ENCODE measurements around the gene MAP3K20. TPM values are rescaled to one million over a fixed set of nuclear protein-coding genes. Genes with fewer than 3 reads are reported as not detected.

Gene MAP3K20
- total and polyA plus RNA-seq, 2 of the 4 experiments (the other 2 are of a cell fraction), result 27.5 to 84.4 TPM

DNA sequence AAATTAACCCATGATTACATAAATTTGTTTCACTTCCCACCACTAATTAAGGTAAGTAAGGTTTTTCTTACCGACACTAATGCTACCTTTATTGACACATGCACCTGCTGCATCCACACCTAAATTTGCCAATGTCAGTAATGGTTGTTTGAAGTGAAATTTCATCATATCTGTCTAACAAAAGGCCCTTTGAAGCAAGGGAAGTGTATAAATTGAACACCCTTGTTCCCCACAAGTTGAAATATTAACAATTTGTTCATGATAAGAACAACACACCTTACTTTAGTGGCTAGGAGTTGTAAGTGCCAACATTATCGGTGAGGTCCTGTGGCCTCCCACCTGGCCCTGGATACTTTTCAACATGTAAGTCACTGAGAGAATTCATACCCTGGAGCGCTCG, 162.7 kb downstream of the MAP3K20 start:
- H3K23ac ChIP-seq (ENCODE audit: low read depth, low read length), result no peak overlapping the region
- H2BK120ac ChIP-seq (ENCODE audit: low read depth, low read length), result no peak overlapping the region
- DNase-seq, result no peak
- intact Hi-C loops (cut with micrococcal nuclease), result no loop called here
- H2AFZ ChIP-seq (replicated peaks; ENCODE audit: low read length, poor library complexity), result no peak overlapping the region
- H3K9me1 ChIP-seq (ENCODE audit: insufficient read depth, low read length), result peaks cover 6% of the 10 kb centered on the region; the same call in 1 of the 2 replicates
- no peak overlapping the region for H3K4me3 ChIP-seq (ENCODE audit: insufficient read depth, low read depth, low read length)
- H2BK5ac ChIP-seq (ENCODE audit: low read depth, low read length, poor library complexity, severe bottlenecking), result no peak overlapping the region
- no peaks in the 10 kb centered on the region for H3K4me1 ChIP-seq (ENCODE audit: control insufficient read depth, insufficient read depth, low read length)
- no peak overlapping the region for H2AK5ac ChIP-seq (ENCODE audit: low read depth, low read length)
- in situ Hi-C loops (cut with MboI; ENCODE audit: low sequenced_read_pairs), result no loop called here
- H3K4ac ChIP-seq (ENCODE audit: low read depth, low read length), result no peak overlapping the region
- no peaks in the 10 kb centered on the region for H3K27me3 ChIP-seq (ENCODE audit: control insufficient read depth, insufficient read depth, low read length)
- dilution Hi-C loops (cut with HindIII; ENCODE audit: low sequenced_read_pairs, unreplicated experiment), result no loop called here
- no peak overlapping the region for H3K14ac ChIP-seq (replicated peaks; ENCODE audit: low read depth, low read length)
- H3K9ac ChIP-seq (ENCODE audit: low read depth, low read length), result no peak overlapping the region
- H3K18ac ChIP-seq (ENCODE audit: low read depth, low read length), result no peak overlapping the region
- H4K8ac ChIP-seq (ENCODE audit: low read depth in 2 of 2, low read length in 2 of 2), result no peak overlapping the region
- H4K5ac ChIP-seq (ENCODE audit: low read depth, low read length), result no peak overlapping the region
- H3K56ac ChIP-seq (ENCODE audit: extremely low read depth, insufficient read depth, low read length), result no peak overlapping the region
- no peak overlapping the region for H2AK9ac ChIP-seq (replicated peaks; ENCODE audit: low read depth, low read length, poor library complexity)
- H3K79me1 ChIP-seq (ENCODE audit: low read depth in 1 of 2, low read length in 2 of 2), result no peaks in the 10 kb centered on the region
- no TSS peak for BruUV-seq (replicated peaks)
- no peak overlapping the region for H2BK15ac ChIP-seq (ENCODE audit: low read depth, low read length)
- H4K20me1 ChIP-seq (ENCODE audit: insufficient read depth, low read length), result no peaks in the 10 kb centered on the region
- ChIA-PET POLR2A (ENCODE audit: unreplicated experiment) (no interaction called here), CTCF (no interaction called here)
- no CpG with 5 or more reads among the region's 4 CpGs for WGBS, 2 experiments (ENCODE audit: extremely low coverage in 2 of 2, insufficient read length in 1 of 2)
- H3K4me2 ChIP-seq (ENCODE audit: low read depth, low read length), result no peak overlapping the region
- ATAC-seq (ENCODE audit: low read depth), result no peak
- peaks cover 15% of the 10 kb centered on the region for H3K36me3 ChIP-seq (ENCODE audit: control insufficient read depth, insufficient read depth, low read length)
- no peak overlapping the region for H3K27ac ChIP-seq (ENCODE audit: insufficient read depth, low read length)
- TF ChIP-seq FOS (IDR thresholded peaks at IDR 0.05; ENCODE audit: low read depth, low read length) (no peak), MAFK (IDR thresholded peaks at IDR 0.05; ENCODE audit: low read depth, low read length) (no peak), RFX5 (IDR thresholded peaks at IDR 0.05; ENCODE audit: low read depth, low read length) (no peak), NFE2L2 (IDR thresholded peaks at IDR 0.05; ENCODE audit: low read depth, low read length) (no peak), POLR2A (IDR thresholded peaks at IDR 0.05; ENCODE audit: low read depth, low read length) (no peak), RAD21 (IDR thresholded peaks at IDR 0.05; ENCODE audit: low read length) (no peak), BHLHE40 (IDR thresholded peaks at IDR 0.05; ENCODE audit: low read depth, low read length) (no peak), CHD1 (IDR thresholded peaks at IDR 0.05; ENCODE audit: low read depth, low read length) (no peak), MAZ (IDR thresholded peaks at IDR 0.05; ENCODE audit: borderline replicate concordance, low read depth, low read length) (no peak), RCOR1 (IDR thresholded peaks at IDR 0.05; ENCODE audit: insufficient replicate concordance, low read length) (no peak), SMC3 (IDR thresholded peaks at IDR 0.05; ENCODE audit: low read depth, low read length) (no peak), MXI1 (IDR thresholded peaks at IDR 0.05; ENCODE audit: borderline replicate concordance, low read depth, low read length) (no peak), CEBPB (IDR thresholded peaks at IDR 0.05; ENCODE audit: low read depth, low read length) (no peak)
- TF ChIP-seq, protein P1, sequence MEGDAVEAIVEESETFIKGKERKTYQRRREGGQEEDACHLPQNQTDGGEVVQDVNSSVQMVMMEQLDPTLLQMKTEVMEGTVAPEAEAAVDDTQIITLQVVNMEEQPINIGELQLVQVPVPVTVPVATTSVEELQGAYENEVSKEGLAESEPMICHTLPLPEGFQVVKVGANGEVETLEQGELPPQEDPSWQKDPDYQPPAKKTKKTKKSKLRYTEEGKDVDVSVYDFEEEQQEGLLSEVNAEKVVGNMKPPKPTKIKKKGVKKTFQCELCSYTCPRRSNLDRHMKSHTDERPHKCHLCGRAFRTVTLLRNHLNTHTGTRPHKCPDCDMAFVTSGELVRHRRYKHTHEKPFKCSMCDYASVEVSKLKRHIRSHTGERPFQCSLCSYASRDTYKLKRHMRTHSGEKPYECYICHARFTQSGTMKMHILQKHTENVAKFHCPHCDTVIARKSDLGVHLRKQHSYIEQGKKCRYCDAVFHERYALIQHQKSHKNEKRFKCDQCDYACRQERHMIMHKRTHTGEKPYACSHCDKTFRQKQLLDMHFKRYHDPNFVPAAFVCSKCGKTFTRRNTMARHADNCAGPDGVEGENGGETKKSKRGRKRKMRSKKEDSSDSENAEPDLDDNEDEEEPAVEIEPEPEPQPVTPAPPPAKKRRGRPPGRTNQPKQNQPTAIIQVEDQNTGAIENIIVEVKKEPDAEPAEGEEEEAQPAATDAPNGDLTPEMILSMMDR (conservative IDR thresholded peaks at IDR 0.05; ENCODE audit: low read depth, low read length), result no peak
- TF ChIP-seq, protein P2, sequence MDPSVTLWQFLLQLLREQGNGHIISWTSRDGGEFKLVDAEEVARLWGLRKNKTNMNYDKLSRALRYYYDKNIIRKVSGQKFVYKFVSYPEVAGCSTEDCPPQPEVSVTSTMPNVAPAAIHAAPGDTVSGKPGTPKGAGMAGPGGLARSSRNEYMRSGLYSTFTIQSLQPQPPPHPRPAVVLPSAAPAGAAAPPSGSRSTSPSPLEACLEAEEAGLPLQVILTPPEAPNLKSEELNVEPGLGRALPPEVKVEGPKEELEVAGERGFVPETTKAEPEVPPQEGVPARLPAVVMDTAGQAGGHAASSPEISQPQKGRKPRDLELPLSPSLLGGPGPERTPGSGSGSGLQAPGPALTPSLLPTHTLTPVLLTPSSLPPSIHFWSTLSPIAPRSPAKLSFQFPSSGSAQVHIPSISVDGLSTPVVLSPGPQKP (IDR thresholded peaks at IDR 0.05; ENCODE audit: borderline replicate concordance, low read depth, low read length), result no peak
- TF ChIP-seq, protein P3, sequence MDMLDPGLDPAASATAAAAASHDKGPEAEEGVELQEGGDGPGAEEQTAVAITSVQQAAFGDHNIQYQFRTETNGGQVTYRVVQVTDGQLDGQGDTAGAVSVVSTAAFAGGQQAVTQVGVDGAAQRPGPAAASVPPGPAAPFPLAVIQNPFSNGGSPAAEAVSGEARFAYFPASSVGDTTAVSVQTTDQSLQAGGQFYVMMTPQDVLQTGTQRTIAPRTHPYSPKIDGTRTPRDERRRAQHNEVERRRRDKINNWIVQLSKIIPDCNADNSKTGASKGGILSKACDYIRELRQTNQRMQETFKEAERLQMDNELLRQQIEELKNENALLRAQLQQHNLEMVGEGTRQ (IDR thresholded peaks at IDR 0.05; ENCODE audit: low read depth, low read length), result no peak
- no peaks in the 10 kb centered on the region for H3K9me3 ChIP-seq (ENCODE audit: control insufficient read depth, insufficient read depth, low read length)
- H2BK20ac ChIP-seq (ENCODE audit: low read depth, low read length), result no peak overlapping the region
- H4K91ac ChIP-seq (ENCODE audit: insufficient read depth, low read depth, low read length), result no peak overlapping the region
